Astrocyte (in vitro differentiated cells and primary cell): ENCODE data around the gene KRT33A.

Experiments
- EZH2 ChIP-seq: IDR thresholded peaks from 2 replicates; pipeline ENCODE4 v1.6.1; 2012; ENCODE audit warnings: mild to moderate bottlenecking, low read length, inconsistent platforms; ENCODE audit not compliant: insufficient read depth
- TF ChIP-seq, protein P1 (sequence below): IDR thresholded peaks from 2 replicates; pipeline ENCODE4 v1.5.1; 2011; ENCODE audit warnings: low read depth, mild to moderate bottlenecking, inconsistent platforms, low read length, moderate library complexity; ENCODE audit not compliant: insufficient read depth

DNA sequence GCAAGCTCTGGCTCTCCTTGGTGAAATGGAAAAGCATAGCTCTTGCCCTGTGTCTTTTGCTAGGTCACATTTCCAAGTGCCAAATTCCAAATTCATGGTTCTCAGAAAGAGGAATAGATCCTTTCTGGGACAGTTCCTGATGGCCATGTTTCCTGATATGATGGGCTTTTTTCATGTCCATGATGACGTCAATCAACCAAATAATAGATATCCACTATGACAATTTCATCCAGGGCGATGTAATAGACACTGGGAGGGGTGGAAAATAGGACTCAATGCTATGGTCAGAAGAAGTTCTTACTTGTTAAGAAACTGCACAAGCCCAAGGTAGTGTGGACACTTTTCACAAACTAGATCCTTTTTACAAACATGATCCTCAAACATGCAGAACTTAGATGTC, 549 bp upstream of the KRT33A start:
- TF ChIP-seq, protein P1, sequence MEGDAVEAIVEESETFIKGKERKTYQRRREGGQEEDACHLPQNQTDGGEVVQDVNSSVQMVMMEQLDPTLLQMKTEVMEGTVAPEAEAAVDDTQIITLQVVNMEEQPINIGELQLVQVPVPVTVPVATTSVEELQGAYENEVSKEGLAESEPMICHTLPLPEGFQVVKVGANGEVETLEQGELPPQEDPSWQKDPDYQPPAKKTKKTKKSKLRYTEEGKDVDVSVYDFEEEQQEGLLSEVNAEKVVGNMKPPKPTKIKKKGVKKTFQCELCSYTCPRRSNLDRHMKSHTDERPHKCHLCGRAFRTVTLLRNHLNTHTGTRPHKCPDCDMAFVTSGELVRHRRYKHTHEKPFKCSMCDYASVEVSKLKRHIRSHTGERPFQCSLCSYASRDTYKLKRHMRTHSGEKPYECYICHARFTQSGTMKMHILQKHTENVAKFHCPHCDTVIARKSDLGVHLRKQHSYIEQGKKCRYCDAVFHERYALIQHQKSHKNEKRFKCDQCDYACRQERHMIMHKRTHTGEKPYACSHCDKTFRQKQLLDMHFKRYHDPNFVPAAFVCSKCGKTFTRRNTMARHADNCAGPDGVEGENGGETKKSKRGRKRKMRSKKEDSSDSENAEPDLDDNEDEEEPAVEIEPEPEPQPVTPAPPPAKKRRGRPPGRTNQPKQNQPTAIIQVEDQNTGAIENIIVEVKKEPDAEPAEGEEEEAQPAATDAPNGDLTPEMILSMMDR: no peak
- no peak for TF ChIP-seq EZH2
